Peyer's patch (tissue), 4 donors: ENCODE results near the gene ITGA11.

Experiments used
- CTCF ChIP-seq, 6 experiments: fragments of 450-650 bp in 4 of 6; fragments of 200-600 bp in 2 of 6; sonication (generic) in 1 of 6; IDR thresholded peaks; one replicate each; pipeline ENCODE4 v1.5.1; 2017 to 2019; ENCODE audit warnings: antibody characterized with exemption in 6 of 6, mild to moderate bottlenecking in 3 of 6, moderate library complexity in 1 of 6
- POLR2A ChIP-seq, 2 donors: fragments of 450-650 bp; IDR thresholded peaks; one replicate each; pipeline ENCODE4 v1.5.1; 2017; ENCODE audit warnings: antibody characterized with exemption in 2 of 2, mild to moderate bottlenecking in 2 of 2, moderate library complexity in 2 of 2

- TF ChIP-seq POLR2A (IDR thresholded peaks at IDR 0.05) (no peak), CTCF (IDR thresholded peaks at IDR 0.05) (no peak)
Observed at GRCh38 chr15:68464448-68465090, 32.6 kb upstream of the ITGA11 start.
